ENCODE results near the gene SUCO.
A peak's percentile ranks its signal among the peaks of the same experiment; 100 is the strongest.

SUCO gene

DNA sequence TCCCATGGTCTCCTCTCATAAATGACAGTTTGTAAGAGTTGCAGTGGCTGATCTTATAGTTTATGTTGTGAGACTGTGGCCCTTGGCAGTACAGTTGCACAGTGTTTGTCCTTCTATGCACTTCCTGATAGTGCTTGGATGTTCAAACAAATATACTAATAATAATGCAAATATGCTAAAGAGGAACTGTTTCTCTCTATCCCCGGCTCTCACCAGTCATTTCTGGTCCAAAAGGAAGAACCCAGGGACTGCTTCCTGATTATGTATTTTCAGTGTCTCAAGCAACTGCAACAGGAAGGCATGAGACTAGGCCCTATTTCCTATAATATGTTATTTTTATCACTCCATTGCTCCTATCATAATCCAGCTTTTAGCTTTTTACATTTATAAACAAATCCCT, 17.0 kb upstream of the SUCO start:
- no peak for DNase-seq

DNA sequence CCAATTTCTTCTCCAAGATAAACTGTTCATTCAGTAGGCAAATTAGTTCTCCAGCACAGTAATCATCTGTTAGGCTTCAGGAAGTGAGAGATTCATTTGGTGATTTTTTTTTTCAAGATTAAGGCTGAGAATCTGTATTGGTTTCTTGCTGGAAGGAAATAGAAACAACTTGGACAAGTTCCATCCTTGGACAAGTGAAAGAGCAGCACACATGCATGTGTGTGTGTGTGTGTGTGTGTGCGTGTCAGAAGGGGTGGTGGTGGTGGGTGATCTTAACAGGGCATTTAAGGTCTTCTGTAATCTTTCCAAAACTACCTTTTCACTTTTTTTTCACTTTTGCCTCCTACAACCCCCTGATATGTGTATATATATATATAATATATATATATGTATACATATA, 15.9 kb upstream of the SUCO start:
- DNase-seq, result no peak

DNA sequence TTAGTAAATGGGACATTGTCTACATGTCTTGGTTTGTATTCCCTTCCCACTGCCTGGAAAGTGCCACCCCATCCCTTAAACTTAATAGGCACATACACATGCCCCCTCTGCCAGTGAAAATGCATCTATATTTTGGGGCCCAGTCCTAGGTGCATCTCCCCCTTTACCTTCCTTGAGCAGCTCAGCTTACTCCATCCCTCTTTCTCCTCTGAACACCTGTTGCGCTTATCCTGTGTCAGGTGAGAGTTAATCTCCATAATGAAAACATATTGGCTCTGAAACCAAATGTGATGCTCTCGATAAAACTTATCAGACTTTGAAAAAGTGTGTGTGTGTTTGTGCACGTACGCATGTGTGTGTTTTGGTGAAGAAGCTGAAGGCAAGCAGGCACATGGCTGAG, 15.4 kb upstream of the SUCO start:
- no peak for DNase-seq

- DNase-seq, result no peak
Observed at GRCh38 chr1:172529304-172529703, 3.6 kb upstream of the SUCO start.

DNA sequence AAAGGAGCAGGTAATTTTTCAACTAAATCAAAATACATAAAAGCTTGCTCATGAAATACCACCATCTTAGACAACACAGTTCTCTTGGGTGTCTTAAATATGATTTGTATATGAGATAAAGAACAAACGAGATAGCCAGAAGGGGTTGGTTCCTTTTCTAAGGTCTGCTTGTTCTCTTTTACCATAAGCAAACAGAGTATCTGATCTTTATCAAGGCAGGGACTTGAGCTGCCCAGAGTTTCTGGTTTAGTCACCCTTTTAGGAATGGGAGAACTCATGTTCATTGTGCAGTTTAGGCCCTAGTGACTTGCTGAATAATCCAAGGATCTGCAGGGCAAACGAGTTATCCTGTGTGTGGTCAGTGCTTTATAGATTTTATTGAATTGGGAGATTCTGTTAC, 3.0 kb upstream of the SUCO start:
- DNase-seq, result peak in 1 of 5 experiments; percentile 10

- DNase-seq, result peak in 1 of 5 experiments; percentile 2
Observed at GRCh38 chr1:172531412-172532182, 1.4 kb upstream of the SUCO start.

- peak; percentile 31 to 98 (median 80) for DNase-seq
Observed at GRCh38 chr1:172532183-172532699, 709 bp upstream of the SUCO start.

GRCh38 chr1:172533513-172534151, 682 bp downstream of the SUCO start:
- DNase-seq, result peak in 4 of 5 experiments; percentile 1 to 78 (median 18)

DNA sequence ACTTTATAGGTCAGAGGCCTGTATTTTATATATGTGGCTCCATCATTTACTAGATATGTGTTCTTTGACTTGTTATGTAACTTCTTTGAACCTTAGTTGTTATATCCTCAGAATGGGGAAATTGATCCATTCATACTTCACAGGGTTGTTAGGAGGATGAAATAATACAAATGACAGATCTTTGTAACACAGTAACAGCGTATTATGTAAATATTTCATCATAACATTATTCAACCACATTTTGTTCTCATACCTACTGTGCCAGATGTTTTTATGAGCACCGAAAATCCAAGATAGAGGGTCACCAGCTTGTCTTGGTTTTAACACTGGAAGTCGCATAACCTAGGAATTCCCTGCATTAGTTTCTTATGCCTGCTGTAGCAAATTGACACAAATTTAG, 3.3 kb downstream of the SUCO start:
- no peak for DNase-seq

GRCh38 chr1:172537366-172537765, 4.4 kb downstream of the SUCO start:
- DNase-seq, result no peak

GRCh38 chr1:172537827-172538391, 5.0 kb downstream of the SUCO start:
- DNase-seq, result no peak

- DNase-seq, result peak in 1 of 5 experiments; percentile 28
Observed at GRCh38 chr1:172540635-172541034, 7.7 kb downstream of the SUCO start.

GRCh38 chr1:172544481-172545104, 11.6 kb downstream of the SUCO start:
- no peak for DNase-seq

GRCh38 chr1:172545396-172546004, 12.6 kb downstream of the SUCO start:
- no peak for DNase-seq

DNA sequence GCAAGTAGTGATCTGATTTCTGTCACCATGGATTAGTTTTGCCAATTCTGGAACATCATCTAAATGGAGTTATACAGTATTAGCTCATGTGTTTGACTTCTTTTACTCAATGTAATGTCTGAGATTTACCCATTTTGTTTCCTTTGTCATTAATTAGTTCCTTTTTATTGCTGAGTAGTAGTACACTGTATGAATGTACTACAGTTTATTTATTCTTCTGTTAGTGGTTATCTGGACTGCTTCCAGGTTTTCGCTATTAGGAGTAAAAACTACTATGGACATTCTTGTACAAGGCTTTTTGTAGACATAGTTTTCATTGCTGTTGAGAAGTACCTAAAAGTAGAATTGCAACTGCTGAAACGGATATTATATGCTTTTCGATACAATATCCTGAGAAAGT, 14.1 kb downstream of the SUCO start:
- no peak for DNase-seq

- no peak for DNase-seq
Observed at GRCh38 chr1:172549621-172550280, 16.8 kb downstream of the SUCO start.

- no peak for DNase-seq
Observed at GRCh38 chr1:172551279-172551678, 18.3 kb downstream of the SUCO start.

- no peak for DNase-seq
Observed at GRCh38 chr1:172554915-172555314, 22.0 kb downstream of the SUCO start.

- no peak for DNase-seq
Observed at GRCh38 chr1:172556461-172556860, 23.5 kb downstream of the SUCO start.

DNA sequence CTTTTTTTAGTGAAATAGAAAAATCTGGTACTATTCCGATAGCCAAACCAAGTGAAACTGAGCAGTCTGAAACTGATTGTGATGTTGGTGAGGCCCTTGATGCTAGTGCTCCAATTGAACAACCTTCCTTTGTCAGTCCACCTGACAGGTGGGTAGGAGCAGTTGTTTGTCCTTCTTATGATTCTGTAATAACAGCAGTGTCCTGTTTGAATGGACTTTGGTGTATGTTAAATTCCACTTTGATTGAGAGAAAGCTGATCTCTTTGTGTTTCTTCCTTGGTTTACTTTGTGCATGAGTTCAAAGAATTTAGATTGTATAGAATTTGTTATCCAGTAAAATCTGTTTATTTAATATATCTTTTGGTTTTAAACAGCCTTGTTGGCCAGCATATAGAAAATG, 24.3 kb downstream of the SUCO start:
- DNase-seq, result no peak

- no peak for DNase-seq
Observed at GRCh38 chr1:172559572-172560210, 26.7 kb downstream of the SUCO start.

DNA sequence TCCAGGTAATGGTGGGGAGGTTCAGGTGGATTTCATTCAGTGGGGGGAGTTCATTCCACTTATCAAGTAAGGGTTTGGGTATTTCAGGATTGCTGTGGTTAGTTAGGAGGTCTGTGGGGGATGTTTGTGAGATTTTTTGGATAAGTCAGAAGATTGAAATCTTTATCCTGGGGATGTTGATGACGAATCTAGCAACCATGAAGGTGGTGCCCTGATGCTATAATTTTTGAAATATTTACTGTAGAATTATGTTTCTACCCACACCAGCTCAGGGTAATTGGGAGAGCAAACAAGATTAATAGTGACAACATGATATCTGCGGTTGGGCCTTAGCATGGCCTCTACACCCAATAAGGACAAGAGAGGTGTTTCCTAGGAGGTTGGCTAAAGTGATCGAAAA, 28.3 kb downstream of the SUCO start:
- DNase-seq, result no peak
